GM18951 (cell line): Measurements from ENCODE around the gene KIF16B.

ENCODE experiments used
- POLR2A ChIP-seq: IDR thresholded peaks from 4 replicates; pipeline ENCODE4 v1.6.1; 2011; ENCODE audit warnings: mild to moderate bottlenecking; ENCODE audit not compliant: insufficient read length, insufficient read depth; ENCODE audit errors: extremely low read depth
- in situ Hi-C: fragments of 300-500 bp; cut with MboI; formaldehyde crosslinking; loops from one replicate; pipeline ENCODE4 v1.12.0; 2022; ENCODE audit warnings: low sequenced_read_pairs, mixed read lengths, inconsistent platforms; ENCODE audit not compliant: unreplicated experiment

KIF16B gene

DNA sequence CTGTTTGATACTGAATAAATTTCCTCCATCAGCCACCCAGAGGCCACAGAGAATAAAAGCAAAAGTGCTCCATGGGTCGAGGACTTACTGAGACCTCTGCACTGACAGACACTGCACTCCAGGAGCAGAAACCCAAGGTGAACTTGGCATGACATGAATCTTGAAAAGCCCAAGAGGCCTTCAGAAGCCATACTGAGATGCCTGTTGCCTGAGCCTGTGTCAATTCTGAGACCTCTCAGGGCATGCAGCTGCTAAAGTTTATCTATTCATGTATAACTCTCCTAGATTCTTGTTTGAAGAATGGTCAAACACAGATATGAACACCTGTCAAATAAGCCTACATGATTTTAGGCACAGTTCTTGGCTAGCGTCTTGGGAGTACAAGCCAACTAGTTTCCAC lies 145.7 kb downstream of the KIF16B start:
- in situ Hi-C loops = no loop called here
- TF ChIP-seq POLR2A = no peak

DNA sequence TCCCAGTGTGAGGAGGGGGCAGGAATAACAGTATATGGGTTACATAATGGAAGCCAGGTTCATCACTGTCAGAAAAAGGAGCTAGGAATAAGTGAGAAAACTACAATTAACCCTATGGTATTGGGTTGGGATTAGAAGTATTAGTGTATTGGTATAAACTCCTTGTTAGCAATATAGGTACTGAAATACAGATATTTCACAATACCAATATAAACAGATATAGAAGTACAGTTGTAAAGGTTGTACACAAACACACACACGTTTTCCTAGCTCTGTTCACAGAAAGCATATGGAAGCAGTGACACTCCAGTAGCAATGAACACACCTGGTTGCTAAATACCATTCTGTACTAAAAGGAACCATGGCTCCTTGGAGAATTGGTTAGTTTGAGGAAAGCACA lies 148.5 kb downstream of the KIF16B start:
- TF ChIP-seq POLR2A = no peak
- in situ Hi-C loops = no loop called here

DNA sequence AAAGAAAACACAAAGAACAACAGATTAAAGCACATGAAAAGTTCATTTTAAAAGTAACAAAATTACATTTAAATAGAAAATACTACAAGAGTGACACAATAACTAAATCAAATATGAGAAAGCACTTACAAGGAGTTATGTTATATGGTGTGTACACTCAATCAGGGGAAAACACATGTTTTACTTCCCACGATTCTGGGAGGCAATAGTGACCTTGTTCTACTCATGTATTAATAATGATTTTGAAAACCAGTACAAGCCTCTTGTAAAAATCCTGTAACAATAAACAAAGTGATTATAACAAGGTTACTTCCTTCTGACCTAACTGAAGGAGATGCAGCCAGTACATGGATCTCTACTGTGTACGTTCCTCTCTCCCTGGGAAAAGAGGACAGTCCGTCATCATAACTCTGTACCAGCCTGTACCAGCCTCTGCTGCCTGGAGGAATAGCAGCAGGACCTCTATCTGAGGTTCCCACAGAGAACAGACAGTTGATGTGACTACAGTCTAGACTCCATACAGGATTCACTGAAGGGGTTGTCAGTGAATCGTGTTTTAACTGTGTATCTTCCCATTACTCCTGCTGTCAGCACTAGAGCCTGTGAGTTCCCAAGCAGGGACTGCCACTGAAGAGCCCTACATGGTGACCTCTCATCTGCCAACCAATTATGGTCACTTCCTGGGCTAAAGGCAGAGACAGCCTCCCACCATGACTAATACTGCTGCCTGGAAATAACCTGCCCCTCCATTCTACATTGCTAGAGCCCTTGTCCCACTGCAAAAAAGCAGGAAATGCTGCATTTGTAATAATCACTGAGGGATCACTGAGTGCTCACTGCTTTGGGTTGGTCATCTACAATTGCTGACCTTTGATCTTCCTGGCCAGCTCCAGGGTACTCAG lies 149.7 kb downstream of the KIF16B start:
- in situ Hi-C loops = no loop called here
- no peak for TF ChIP-seq POLR2A

DNA sequence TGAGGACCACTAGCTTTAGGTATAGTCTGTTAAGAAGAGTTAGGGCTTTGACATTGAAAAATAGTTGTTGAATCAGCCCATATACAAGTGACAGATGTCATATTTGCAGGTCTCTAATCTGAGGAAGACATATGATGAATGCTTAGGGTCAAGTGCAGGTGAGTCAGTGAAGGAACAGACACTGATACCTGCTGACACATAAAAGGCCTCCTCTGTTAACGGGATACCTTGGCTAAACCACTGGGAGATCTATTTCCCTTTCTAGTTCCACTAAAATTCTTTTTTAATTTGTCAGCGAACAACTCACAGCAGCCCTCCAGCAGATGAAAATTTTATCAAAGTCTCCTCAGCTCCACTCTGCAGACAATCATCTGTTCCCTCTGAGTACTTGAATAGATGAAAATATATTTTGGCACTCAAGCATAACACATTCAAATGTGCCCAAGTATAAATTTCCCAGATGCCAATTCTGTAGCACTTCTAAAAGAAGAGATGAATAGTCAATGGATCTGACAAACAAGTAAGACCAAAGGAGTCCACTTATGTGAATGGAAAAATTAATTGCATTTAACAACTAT lies 154.0 kb downstream of the KIF16B start:
- in situ Hi-C loops = no loop called here
- no peak for TF ChIP-seq POLR2A

DNA sequence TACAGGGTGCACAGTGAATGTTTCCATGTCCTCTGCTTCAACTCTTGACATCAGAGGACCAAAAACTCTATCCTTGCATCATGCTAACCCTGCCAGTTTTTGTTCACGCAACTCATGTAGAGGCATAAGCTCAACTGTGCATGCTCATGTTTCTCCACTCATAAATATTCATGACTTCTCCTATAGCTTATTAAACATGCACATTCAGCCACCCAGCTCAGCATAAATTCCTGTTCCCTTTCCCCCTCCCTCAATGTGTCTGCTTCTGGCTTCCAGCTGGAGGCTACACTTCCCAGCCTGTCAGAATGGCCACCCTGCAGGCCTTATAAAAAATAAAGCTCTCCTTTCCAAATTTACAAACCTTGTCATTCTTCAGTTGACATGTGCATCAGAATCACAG lies 154.6 kb downstream of the KIF16B start:
- no peak for TF ChIP-seq POLR2A
- in situ Hi-C loops = no loop called here

DNA sequence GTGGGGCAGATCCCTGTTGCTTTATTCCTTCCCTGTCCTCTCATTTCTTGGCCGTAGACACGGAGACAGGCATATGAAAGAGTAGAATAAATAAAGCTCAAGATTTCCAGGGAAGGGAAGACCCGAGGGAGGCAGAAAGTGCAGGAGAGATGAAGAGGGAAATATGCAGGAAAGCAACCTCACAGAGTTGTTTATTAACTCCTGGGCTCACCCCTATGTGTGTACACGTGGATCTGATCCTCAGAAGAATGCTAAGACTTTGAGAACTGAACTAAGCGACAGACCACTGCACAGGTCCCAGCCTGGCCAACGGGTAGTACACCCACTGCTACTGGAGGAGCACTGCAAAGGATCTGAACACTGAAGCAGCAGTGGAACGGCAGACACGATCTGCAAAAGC lies 156.2 kb downstream of the KIF16B start:
- no peak for TF ChIP-seq POLR2A
- in situ Hi-C loops = no loop called here

DNA sequence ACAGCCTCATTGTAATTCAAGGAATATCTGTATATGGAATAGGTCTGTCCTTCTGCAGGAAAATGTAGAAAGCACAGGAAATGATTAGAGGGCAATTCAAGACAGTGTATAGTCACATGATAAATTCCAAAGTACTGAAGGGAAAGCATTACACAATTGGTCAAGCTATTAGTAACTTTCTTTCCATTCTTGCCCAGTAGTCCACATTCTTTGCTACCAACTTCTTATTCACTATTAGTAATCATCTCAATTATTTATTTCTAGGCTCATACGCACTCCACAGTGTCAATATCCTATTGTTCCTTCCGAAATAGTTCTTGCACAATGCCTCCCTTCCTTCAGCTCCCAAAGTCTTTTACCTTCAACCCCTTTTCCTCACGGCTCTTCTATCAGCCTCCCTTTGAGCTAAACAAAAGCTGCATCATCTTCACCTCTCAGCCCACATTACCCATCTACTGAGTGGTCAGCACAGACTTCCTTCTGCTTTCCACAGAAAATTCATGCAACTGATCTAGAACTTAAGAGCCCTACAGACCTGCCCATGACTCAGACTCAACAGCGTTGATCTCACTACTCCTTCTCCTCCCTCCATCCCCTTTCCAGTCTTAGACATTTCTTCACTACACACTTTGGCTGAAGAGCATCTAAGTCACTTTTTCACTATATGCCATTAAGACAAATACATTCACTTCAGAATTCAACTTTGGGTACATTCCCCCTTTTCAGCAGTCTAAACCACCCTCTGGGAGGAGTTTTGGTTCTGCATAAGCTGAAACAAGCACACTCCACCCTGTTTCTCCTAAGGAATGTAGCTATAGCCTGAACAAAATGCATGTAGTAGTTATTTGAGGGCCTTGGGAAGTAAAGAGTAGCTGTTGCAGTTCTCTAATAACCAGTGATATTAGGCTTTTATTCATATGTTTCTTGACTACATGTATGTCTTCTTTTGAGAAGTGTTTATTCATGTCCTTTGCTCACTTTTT lies 157.9 kb downstream of the KIF16B start:
- in situ Hi-C loops = no loop called here
- TF ChIP-seq POLR2A = no peak

DNA sequence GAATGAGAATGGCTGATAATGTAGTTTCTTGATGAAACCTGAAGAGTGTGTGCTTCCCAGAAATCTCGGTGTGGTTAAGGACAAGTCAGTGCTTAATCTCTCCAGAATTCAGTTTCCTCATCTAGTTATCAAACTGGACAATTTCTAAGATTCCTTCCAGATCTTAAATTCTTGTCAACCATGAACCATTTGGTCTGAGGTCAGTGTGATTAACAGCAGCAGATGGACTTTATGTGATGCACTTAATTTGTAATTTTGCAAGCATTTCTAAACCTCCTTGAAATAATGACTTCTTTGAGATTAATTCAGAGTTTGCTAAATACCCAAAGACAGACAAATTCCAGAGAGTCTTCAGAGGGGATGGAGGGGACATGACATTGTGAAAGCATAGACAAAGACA lies 160.3 kb downstream of the KIF16B start:
- no peak for TF ChIP-seq POLR2A
- in situ Hi-C loops = no loop called here

DNA sequence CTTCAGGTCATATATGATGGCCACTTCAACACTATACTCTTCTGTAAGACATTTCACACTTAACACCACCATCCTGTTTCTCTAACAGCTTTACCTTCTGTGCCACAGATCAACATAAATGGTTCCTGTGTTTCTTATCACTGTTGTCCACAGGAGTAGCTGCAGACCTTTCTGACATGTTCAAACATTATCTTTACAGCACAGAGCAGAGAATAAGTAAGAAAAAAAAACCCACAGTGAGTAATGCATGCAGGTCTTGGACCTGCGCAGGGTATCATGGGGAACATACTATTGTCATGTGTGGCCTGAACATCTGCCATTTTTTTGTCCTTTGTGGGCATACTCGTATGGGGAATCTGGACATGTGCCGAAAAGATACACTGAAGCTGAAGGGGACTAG lies 161.9 kb downstream of the KIF16B start:
- in situ Hi-C loops = no loop called here
- no peak for TF ChIP-seq POLR2A

DNA sequence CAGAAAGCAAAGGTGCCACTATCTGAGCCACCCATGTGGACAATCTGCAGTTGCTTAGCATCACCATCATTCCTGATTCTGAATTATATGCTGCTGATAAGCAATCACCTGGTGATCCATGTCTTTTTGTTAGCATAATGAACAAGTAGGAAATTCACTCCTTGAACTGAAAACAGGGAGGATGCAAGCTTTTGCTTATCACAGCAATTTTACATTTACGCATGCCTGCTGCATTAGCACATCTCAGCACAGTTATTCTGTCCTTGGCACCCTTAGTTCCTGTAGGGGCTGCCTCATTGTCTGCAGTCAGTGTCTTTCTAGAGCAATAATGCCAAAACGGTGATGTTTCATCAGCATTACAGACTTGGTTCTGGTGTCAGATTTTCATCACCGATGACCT lies 162.6 kb downstream of the KIF16B start:
- in situ Hi-C loops = no loop called here
- TF ChIP-seq POLR2A = no peak

DNA sequence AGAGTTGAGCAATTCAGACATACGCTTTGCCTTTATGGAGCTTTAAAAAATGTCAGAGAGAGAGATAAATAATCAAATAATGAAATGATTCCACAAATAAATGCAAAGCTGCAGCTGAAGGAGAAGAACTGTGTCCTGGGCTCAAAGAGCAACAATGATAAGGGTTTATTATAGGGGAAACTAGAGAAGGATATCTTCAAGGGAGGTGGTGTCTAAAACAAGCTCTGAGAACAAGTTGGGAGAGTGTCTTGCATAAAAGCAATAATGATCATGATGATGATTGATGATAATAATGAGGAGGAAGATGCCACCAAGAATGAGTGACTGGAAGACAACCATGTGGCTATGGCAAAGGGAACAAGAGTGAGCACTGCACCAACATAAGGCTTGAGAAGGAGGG lies 164.3 kb downstream of the KIF16B start:
- in situ Hi-C loops = no loop called here
- no peak for TF ChIP-seq POLR2A

DNA sequence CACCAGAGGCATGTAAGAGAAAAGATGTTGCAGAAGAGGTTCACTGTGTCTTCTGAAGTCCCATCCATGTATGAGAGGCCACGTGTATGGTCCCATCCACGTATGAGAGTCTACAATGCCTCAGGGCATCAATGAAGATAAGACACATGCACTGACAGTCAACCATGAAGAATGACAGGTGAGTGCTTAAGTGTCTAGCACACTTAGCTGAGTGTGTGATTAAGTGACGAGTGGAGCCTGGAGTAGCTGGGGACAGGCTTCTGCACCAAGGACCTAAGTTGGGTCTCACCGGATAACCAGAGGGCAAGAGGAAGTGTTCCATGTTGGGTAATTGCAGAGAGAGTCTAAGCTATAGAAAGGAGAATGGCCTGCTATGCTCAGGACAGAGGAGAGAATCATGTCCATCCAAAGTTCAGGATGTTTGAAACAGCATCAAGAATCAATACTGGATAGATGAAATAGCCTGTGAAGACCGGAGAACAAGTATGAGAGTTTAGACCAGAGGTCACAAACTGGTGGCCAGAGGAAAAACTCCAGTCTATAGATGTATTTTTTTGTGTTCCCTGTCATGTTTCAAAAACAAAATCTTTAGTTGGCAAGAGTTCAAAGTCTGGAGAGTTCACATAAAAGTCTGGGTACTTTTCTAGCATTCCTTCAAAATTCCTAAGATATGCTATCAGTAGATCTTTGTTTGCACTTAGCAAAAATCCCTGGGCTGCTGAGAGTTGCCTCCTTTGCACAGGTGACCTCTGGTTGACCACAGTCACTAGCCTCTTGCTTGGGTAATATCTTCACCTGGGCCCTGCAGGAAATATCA lies 165.8 kb downstream of the KIF16B start:
- in situ Hi-C loops = no loop called here
- no peak for TF ChIP-seq POLR2A

DNA sequence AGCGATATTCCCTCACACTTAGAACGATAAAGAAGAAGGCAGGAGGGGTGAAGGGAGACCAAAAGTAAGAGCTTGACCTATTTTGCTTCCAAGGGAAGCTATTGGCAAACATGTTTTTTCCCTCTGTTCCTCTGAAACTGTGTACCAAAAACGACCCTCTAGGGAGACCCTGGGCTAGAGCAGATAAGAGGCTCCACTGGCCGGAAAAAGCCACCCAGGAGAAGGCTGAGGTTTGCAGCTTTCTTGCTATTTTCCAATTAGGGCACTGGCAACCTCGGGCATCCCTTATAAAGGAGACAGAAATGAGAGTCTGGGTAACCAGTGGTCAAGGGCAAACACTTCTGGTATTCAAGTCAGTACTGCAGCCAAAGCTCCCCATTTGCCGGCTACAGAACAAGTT lies 168.0 kb downstream of the KIF16B start:
- in situ Hi-C loops = no loop called here
- no peak for TF ChIP-seq POLR2A

DNA sequence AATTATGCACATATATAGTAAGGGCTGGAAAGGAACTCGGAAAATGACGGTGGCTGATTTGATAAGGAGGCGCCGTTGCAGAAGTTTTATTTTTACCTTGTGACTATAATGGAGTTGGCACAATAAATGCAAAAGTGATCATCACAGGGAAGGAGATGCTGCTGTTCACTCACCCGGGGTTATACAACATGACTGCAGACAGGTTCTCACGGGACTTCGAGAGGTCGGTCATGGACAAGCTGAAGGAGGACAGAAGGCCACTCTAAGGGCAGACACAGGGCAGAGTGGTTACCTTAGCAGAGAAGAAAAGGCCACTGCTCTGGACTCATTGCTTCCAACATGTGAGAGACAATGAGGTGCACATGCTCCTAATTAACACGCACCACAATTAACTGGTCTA lies 168.6 kb downstream of the KIF16B start:
- in situ Hi-C loops = no loop called here
- no peak for TF ChIP-seq POLR2A
